Activated naive CD4-positive, alpha-beta T cell treated with anti-CD3 and anti-CD28 coated beads, Interleukin-2, amount 10 ng/mL, durations not matched to agents 7 days and 5 days (primary cell): ENCODE data around the gene ZC3H6.

Experiments
- CTCF ChIA-PET: fragments of 350-600 bp; sonication (Branson Sonifier 250); formaldehyde crosslinking; loops from one replicate; lab custom pipeline; 2021; ENCODE audit warnings: antibody characterized with exemption; lab: Charles Lee
- DNase-seq: peaks from one replicate; pipeline ENCODE4 v3.0.0-alpha.2; 2020
- H3K27ac Mint-ChIP-seq: one replicate; pipeline ENCODE4 v1.8.0; 2021; ENCODE audit warnings: mild to moderate bottlenecking, moderate library complexity, mixed read lengths
- H3K27me3 Mint-ChIP-seq: one replicate; pipeline ENCODE4 v1.8.0; 2021; ENCODE audit warnings: mild to moderate bottlenecking, mixed read lengths
- H3K36me3 Mint-ChIP-seq: one replicate; pipeline ENCODE4 v1.8.0; 2021; ENCODE audit warnings: mixed read lengths
- H3K4me1 Mint-ChIP-seq: one replicate; pipeline ENCODE4 v1.8.0; 2021; ENCODE audit warnings: mixed read lengths
- H3K4me3 Mint-ChIP-seq: one replicate; pipeline ENCODE4 v1.8.0; 2021; ENCODE audit warnings: mild to moderate bottlenecking, moderate library complexity, mixed read lengths
- H3K9me3 Mint-ChIP-seq: one replicate; pipeline ENCODE4 v1.8.0; 2021; ENCODE audit warnings: mixed read lengths

Gene ZC3H6

GRCh38 chr2:112293636-112294401 lies 18.4 kb downstream of the ZC3H6 start:
- H3K4me3 Mint-ChIP-seq = no peak overlapping the region
- H3K36me3 Mint-ChIP-seq = no peaks in the 10 kb centered on the region
- no peaks in the 10 kb centered on the region for H3K4me1 Mint-ChIP-seq
- H3K9me3 Mint-ChIP-seq = no peaks in the 10 kb centered on the region
- CTCF ChIA-PET = no interaction called here
- H3K27me3 Mint-ChIP-seq = no peaks in the 10 kb centered on the region
- DNase-seq = no peak
- H3K27ac Mint-ChIP-seq = no peak overlapping the region

GRCh38 chr2:112295407-112296078 lies 20.1 kb downstream of the ZC3H6 start:
- H3K27ac Mint-ChIP-seq = no peak overlapping the region
- no peak overlapping the region for H3K4me3 Mint-ChIP-seq
- no peak for DNase-seq
- no peaks in the 10 kb centered on the region for H3K4me1 Mint-ChIP-seq
- CTCF ChIA-PET = interaction anchor here (0.7 kb wide), 1 partner anchor 491 kb away, joined by 3 read pairs; no protein-coding TSS in a partner anchor
- H3K27me3 Mint-ChIP-seq = no peaks in the 10 kb centered on the region
- H3K9me3 Mint-ChIP-seq = no peaks in the 10 kb centered on the region
- peaks cover 3% of the 10 kb centered on the region for H3K36me3 Mint-ChIP-seq

- DNase-seq = no peak
- CTCF ChIA-PET = no interaction called here
Observed at GRCh38 chr2:112296407-112296806, 21.0 kb downstream of the ZC3H6 start.

GRCh38 chr2:112301171-112301584 lies 25.8 kb downstream of the ZC3H6 start:
- H3K27ac Mint-ChIP-seq = no peak overlapping the region

More at GRCh38 chr2:112296407-112296806, 21.0 kb downstream of the ZC3H6 start:
- Mint-ChIP-seq H3K36me3 (peaks cover 9% of the 10 kb centered on the region), H3K27me3 (no peaks in the 10 kb centered on the region), H3K27ac (no peak overlapping the region), H3K4me3 (no peak overlapping the region), H3K9me3 (no peaks in the 10 kb centered on the region), H3K4me1 (no peaks in the 10 kb centered on the region)

GRCh38 chr2:112301973-112302372 lies 26.6 kb downstream of the ZC3H6 start:
- H3K36me3 Mint-ChIP-seq = peaks cover 26% of the 10 kb centered on the region
- CTCF ChIA-PET = no interaction called here
- no peaks in the 10 kb centered on the region for H3K4me1 Mint-ChIP-seq
- H3K9me3 Mint-ChIP-seq = no peaks in the 10 kb centered on the region
- no peak overlapping the region for H3K4me3 Mint-ChIP-seq
- no peaks in the 10 kb centered on the region for H3K27me3 Mint-ChIP-seq
- H3K27ac Mint-ChIP-seq = no peak overlapping the region
- DNase-seq = no peak

More at GRCh38 chr2:112301171-112301584, 25.8 kb downstream of the ZC3H6 start:
- DNase-seq = no peak
- peaks cover 26% of the 10 kb centered on the region for H3K36me3 Mint-ChIP-seq
- no peak overlapping the region for H3K4me3 Mint-ChIP-seq
- H3K9me3 Mint-ChIP-seq = no peaks in the 10 kb centered on the region
- no peaks in the 10 kb centered on the region for H3K4me1 Mint-ChIP-seq
- no peaks in the 10 kb centered on the region for H3K27me3 Mint-ChIP-seq
- CTCF ChIA-PET = no interaction called here

GRCh38 chr2:112304298-112304941 lies 29.0 kb downstream of the ZC3H6 start:
- Mint-ChIP-seq H3K36me3 (peaks cover 26% of the 10 kb centered on the region), H3K4me3 (no peak overlapping the region), H3K27me3 (no peaks in the 10 kb centered on the region), H3K4me1 (no peaks in the 10 kb centered on the region), H3K27ac (no peak overlapping the region), H3K9me3 (no peaks in the 10 kb centered on the region)
- no peak for DNase-seq
- CTCF ChIA-PET = no interaction called here

- CTCF ChIA-PET = no interaction called here
- Mint-ChIP-seq H3K4me3 (no peak overlapping the region), H3K27me3 (no peaks in the 10 kb centered on the region), H3K4me1 (no peaks in the 10 kb centered on the region), H3K9me3 (no peaks in the 10 kb centered on the region), H3K27ac (no peak overlapping the region), H3K36me3 (peaks cover 27% of the 10 kb centered on the region)
- DNase-seq = no peak
Observed at GRCh38 chr2:112305132-112305531, 29.7 kb downstream of the ZC3H6 start.

GRCh38 chr2:112310906-112311305 lies 35.5 kb downstream of the ZC3H6 start:
- CTCF ChIA-PET = no interaction called here
- no peak overlapping the region for H3K4me3 Mint-ChIP-seq
- no peak overlapping the region for H3K27ac Mint-ChIP-seq
- DNase-seq = no peak
- no peaks in the 10 kb centered on the region for H3K27me3 Mint-ChIP-seq
- H3K36me3 Mint-ChIP-seq = peaks cover 12% of the 10 kb centered on the region
- H3K9me3 Mint-ChIP-seq = no peaks in the 10 kb centered on the region
- H3K4me1 Mint-ChIP-seq = no peaks in the 10 kb centered on the region

- Mint-ChIP-seq H3K9me3 (no peaks in the 10 kb centered on the region), H3K4me3 (no peak overlapping the region), H3K27ac (no peak overlapping the region), H3K4me1 (no peaks in the 10 kb centered on the region), H3K36me3 (peaks cover 14% of the 10 kb centered on the region), H3K27me3 (no peaks in the 10 kb centered on the region)
- CTCF ChIA-PET = no interaction called here
- no peak for DNase-seq
Observed at GRCh38 chr2:112311932-112312331, 36.5 kb downstream of the ZC3H6 start.

- no peaks in the 10 kb centered on the region for H3K4me1 Mint-ChIP-seq
- CTCF ChIA-PET = interaction anchor here (0.6 kb wide), 1 partner anchor 347 kb away, joined by 3 read pairs; no protein-coding TSS in a partner anchor
- no peaks in the 10 kb centered on the region for H3K27me3 Mint-ChIP-seq
- H3K9me3 Mint-ChIP-seq = no peaks in the 10 kb centered on the region
- peaks cover 15% of the 10 kb centered on the region for H3K36me3 Mint-ChIP-seq
- no peak for DNase-seq
- H3K27ac Mint-ChIP-seq = no peak overlapping the region
- no peak overlapping the region for H3K4me3 Mint-ChIP-seq
Observed at GRCh38 chr2:112312821-112313220, 37.4 kb downstream of the ZC3H6 start.

- Mint-ChIP-seq H3K4me1 (no peaks in the 10 kb centered on the region), H3K4me3 (no peak overlapping the region), H3K27ac (no peak overlapping the region), H3K36me3 (peaks cover 12% of the 10 kb centered on the region), H3K27me3 (no peaks in the 10 kb centered on the region), H3K9me3 (no peaks in the 10 kb centered on the region)
- no peak for DNase-seq
- CTCF ChIA-PET = no interaction called here
Observed at GRCh38 chr2:112314856-112315255, 39.5 kb downstream of the ZC3H6 start.

GRCh38 chr2:112317303-112318158 lies 42.1 kb downstream of the ZC3H6 start:
- no peak for DNase-seq
- H3K27me3 Mint-ChIP-seq = no peaks in the 10 kb centered on the region
- no peak overlapping the region for H3K27ac Mint-ChIP-seq
- no peaks in the 10 kb centered on the region for H3K4me1 Mint-ChIP-seq
- H3K4me3 Mint-ChIP-seq = no peak overlapping the region
- H3K36me3 Mint-ChIP-seq = peaks cover 4% of the 10 kb centered on the region
- CTCF ChIA-PET = no interaction called here
- H3K9me3 Mint-ChIP-seq = no peaks in the 10 kb centered on the region

GRCh38 chr2:112318515-112318914 lies 43.1 kb downstream of the ZC3H6 start:
- Mint-ChIP-seq H3K27ac (no peak overlapping the region), H3K27me3 (no peaks in the 10 kb centered on the region), H3K4me1 (no peaks in the 10 kb centered on the region), H3K36me3 (peaks cover 7% of the 10 kb centered on the region), H3K4me3 (no peak overlapping the region), H3K9me3 (no peaks in the 10 kb centered on the region)
- DNase-seq = no peak
- CTCF ChIA-PET = no interaction called here
